ENCODE data around the gene FHL3. TPM values are rescaled to one million over a fixed set of nuclear protein-coding genes. Genes with fewer than 3 reads are reported as not detected.

The FHL3 gene
- total and polyA plus RNA-seq, 2 of the 4 experiments (the other 2 are of a cell fraction): 11.5 to 27.1 TPM

DNA sequence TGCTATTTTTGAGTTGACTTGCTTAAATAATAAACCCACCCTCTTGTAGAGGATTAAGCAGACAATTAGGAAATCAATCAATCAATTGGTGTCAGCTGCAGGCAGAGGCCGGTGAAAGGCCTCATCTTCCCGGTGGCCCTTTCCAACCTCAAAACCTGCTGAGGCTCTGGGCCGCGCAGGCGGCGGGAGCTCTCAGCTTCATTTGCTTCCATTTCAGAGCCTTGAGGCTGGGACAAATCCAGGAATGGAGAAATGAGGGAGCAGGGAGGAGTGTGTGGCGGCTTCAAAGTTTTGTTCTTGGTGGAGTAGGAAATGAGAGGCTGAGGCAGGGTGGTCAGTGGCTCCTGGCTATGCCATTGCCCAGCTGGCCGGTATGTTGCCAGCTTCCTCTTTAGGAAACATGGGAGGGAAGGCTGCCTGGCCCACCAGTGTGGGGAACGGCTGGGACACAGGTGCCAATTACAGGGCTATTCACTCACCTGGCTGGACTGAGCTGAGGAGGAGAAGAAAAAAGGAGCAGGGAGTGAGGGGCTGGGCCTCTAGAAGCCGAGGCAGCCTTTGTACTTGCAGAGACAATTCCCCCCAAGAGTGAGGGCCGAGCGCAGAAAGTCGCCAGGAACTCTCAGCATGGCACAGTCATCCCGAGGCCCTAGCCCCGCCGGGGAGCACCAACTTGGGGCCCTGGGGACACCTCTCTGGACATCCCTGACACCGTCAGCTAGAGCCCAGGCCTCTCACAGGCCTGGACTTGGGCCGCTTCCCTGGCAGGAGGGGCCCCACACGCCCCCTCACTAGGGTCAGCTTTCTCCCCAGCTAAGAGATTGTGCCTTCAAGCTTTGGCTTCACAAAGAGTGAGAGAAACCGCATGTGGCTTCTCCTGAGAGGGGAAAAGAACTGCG lies 36.9 kb upstream of the FHL3 start (continued):
- no peak for TF ChIP-seq MAZ (IDR thresholded peaks at IDR 0.05; ENCODE audit: borderline replicate concordance, low read depth, low read length)

DNA sequence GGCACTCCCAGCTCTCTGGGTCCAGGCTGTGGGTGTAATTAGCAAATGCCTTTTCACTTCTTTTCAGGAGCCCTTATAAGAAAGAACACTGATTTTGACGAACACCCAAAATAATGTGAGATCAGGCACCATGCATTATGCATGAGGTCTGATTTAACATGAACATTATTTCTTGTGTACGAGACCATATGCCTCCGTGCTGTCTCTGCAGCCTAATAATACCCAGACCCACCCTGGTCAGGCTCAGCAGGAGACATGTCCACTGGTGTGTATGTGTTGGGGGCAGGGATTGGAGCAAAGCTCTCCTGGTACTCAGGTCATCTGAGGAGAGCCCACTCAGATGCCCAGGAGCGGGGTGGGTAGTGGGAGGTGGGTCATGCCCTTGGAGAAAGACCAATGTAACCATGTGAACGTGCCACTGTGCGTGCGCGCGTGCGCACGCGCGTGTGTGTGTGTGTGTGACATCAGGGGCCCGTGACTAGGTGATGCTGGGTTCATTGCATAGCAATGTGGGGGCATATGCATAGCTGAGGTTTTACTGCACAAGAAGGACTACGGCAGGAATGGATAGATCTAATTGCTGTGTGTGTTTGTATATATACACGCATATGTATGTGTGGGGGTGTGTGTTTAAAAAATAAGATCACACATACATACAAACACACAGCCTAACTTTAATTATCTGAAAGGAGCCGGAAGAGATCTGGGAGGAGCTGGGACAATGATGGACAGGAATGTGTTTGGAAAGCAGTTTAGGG lies 34.2 kb upstream of the FHL3 start:
- no peak overlapping the region for H2BK5ac ChIP-seq (ENCODE audit: low read depth, low read length, poor library complexity, severe bottlenecking)
- POLR2A ChIA-PET (ENCODE audit: unreplicated experiment): no interaction called here
- H3K79me1 ChIP-seq (ENCODE audit: low read depth in 1 of 2, low read length in 2 of 2): no peaks in the 10 kb centered on the region
- no peak for DNase-seq
- H3K9me3 ChIP-seq (ENCODE audit: control insufficient read depth, insufficient read depth, low read length): no peaks in the 10 kb centered on the region
- no peak overlapping the region for H3K9ac ChIP-seq (ENCODE audit: low read depth, low read length)
- H3K56ac ChIP-seq (ENCODE audit: extremely low read depth, insufficient read depth, low read length): no peak overlapping the region
- no peak overlapping the region for H2AFZ ChIP-seq (replicated peaks; ENCODE audit: low read length, poor library complexity)
- H4K20me1 ChIP-seq (ENCODE audit: insufficient read depth, low read length): no peaks in the 10 kb centered on the region
- H2AK9ac ChIP-seq (replicated peaks; ENCODE audit: low read depth, low read length, poor library complexity): no peak overlapping the region
- H2AK5ac ChIP-seq (ENCODE audit: low read depth, low read length): no peak overlapping the region
- WGBS, 2 experiments (ENCODE audit: extremely low coverage in 2 of 2, insufficient read length in 1 of 2): no CpG with 5 or more reads among the region's 17 CpGs
- no peak overlapping the region for H4K91ac ChIP-seq (ENCODE audit: insufficient read depth, low read depth, low read length)
- no peak overlapping the region for H2BK15ac ChIP-seq (ENCODE audit: low read depth, low read length)
- dilution Hi-C loops (cut with HindIII; ENCODE audit: low sequenced_read_pairs, unreplicated experiment): no loop called here
- no peak overlapping the region for H3K23ac ChIP-seq (ENCODE audit: low read depth, low read length)
- no peak overlapping the region for H3K14ac ChIP-seq (replicated peaks; ENCODE audit: low read depth, low read length)
- no peak overlapping the region for H3K4me3 ChIP-seq (ENCODE audit: insufficient read depth, low read depth, low read length)
- H3K36me3 ChIP-seq (ENCODE audit: control insufficient read depth, insufficient read depth, low read length): no peaks in the 10 kb centered on the region
- H3K18ac ChIP-seq (ENCODE audit: low read depth, low read length): no peak overlapping the region
- no peak; the same call in 1 of the 2 replicates for ATAC-seq (ENCODE audit: low read depth)
- no peak overlapping the region for H3K27ac ChIP-seq (ENCODE audit: insufficient read depth, low read length)
- TF ChIP-seq BHLHE40 (IDR thresholded peaks at IDR 0.05; ENCODE audit: low read depth, low read length) (no peak), RAD21 (IDR thresholded peaks at IDR 0.05; ENCODE audit: low read length) (no peak), FOS (IDR thresholded peaks at IDR 0.05; ENCODE audit: low read depth, low read length) (no peak), MXI1 (IDR thresholded peaks at IDR 0.05; ENCODE audit: borderline replicate concordance, low read depth, low read length) (no peak), POLR2A (IDR thresholded peaks at IDR 0.05; ENCODE audit: low read depth, low read length) (no peak)
- TF ChIP-seq, protein P1, sequence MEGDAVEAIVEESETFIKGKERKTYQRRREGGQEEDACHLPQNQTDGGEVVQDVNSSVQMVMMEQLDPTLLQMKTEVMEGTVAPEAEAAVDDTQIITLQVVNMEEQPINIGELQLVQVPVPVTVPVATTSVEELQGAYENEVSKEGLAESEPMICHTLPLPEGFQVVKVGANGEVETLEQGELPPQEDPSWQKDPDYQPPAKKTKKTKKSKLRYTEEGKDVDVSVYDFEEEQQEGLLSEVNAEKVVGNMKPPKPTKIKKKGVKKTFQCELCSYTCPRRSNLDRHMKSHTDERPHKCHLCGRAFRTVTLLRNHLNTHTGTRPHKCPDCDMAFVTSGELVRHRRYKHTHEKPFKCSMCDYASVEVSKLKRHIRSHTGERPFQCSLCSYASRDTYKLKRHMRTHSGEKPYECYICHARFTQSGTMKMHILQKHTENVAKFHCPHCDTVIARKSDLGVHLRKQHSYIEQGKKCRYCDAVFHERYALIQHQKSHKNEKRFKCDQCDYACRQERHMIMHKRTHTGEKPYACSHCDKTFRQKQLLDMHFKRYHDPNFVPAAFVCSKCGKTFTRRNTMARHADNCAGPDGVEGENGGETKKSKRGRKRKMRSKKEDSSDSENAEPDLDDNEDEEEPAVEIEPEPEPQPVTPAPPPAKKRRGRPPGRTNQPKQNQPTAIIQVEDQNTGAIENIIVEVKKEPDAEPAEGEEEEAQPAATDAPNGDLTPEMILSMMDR (conservative IDR thresholded peaks at IDR 0.05; ENCODE audit: low read depth, low read length): no peak
- TF ChIP-seq, protein P2, sequence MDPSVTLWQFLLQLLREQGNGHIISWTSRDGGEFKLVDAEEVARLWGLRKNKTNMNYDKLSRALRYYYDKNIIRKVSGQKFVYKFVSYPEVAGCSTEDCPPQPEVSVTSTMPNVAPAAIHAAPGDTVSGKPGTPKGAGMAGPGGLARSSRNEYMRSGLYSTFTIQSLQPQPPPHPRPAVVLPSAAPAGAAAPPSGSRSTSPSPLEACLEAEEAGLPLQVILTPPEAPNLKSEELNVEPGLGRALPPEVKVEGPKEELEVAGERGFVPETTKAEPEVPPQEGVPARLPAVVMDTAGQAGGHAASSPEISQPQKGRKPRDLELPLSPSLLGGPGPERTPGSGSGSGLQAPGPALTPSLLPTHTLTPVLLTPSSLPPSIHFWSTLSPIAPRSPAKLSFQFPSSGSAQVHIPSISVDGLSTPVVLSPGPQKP (IDR thresholded peaks at IDR 0.05; ENCODE audit: borderline replicate concordance, low read depth, low read length): no peak
- no peaks in the 10 kb centered on the region for H3K4me1 ChIP-seq (ENCODE audit: control insufficient read depth, insufficient read depth, low read length)
- no peak overlapping the region for H4K8ac ChIP-seq (ENCODE audit: low read depth in 2 of 2, low read length in 2 of 2)
- in situ Hi-C loops (cut with MboI; ENCODE audit: low sequenced_read_pairs): no loop called here
- H2BK20ac ChIP-seq (ENCODE audit: low read depth, low read length): no peak overlapping the region
- CTCF ChIA-PET: no interaction called here
- no peak overlapping the region for H3K4me2 ChIP-seq (ENCODE audit: low read depth, low read length)
- H3K9me1 ChIP-seq (ENCODE audit: insufficient read depth, low read length): no peaks in the 10 kb centered on the region
- no TSS peak for BruUV-seq (replicated peaks)
- no peak overlapping the region for H3K4ac ChIP-seq (ENCODE audit: low read depth, low read length)
- intact Hi-C loops (cut with micrococcal nuclease): loop anchor here (10.0 kb wide), 1 partner anchor 435 kb away; no protein-coding TSS in a partner anchor
- no peak overlapping the region for H2BK120ac ChIP-seq (ENCODE audit: low read depth, low read length)
- H3K27me3 ChIP-seq (ENCODE audit: control insufficient read depth, insufficient read depth, low read length): peaks cover 55% of the 10 kb centered on the region
- H4K5ac ChIP-seq (ENCODE audit: low read depth, low read length): no peak overlapping the region

Data from IMR-90 (cell line).